Measurements from ENCODE around the gene GSK3A. TPM values are rescaled to one million over a fixed set of nuclear protein-coding genes. Genes with fewer than 3 reads are reported as not detected.

The GSK3A gene
- total RNA-seq, 1 donor from 2014 or later = 45.5 TPM

- Mint-ChIP-seq H3K9me3 (no peaks in the 10 kb centered on the region), H3K36me3 (peaks cover 46% of the 10 kb centered on the region), H3K4me1 (peaks cover 2% of the 10 kb centered on the region), H3K27me3 (ENCODE audit: low read depth) (no peaks in the 10 kb centered on the region), H3K27ac (peak overlapping the region; percentile 47), H3K4me3 (no peak overlapping the region)
- no peak for DNase-seq (ENCODE audit: low spot score in 2 of 2, unreplicated experiment in 2 of 2)
- no peak for TF ChIP-seq CTCF (IDR thresholded peaks at IDR 0.05; ENCODE audit: unreplicated experiment)
Observed at GRCh38 chr19:42229855-42230351, 12.5 kb downstream of the GSK3A start.

GRCh38 chr19:42229301-42229854 lies 13.0 kb downstream of the GSK3A start:
- DNase-seq (ENCODE audit: low spot score in 2 of 2, unreplicated experiment in 2 of 2) = no peak
- peaks cover 2% of the 10 kb centered on the region for H3K4me1 Mint-ChIP-seq
- H3K4me3 Mint-ChIP-seq = no peak overlapping the region
- peaks cover 49% of the 10 kb centered on the region for H3K36me3 Mint-ChIP-seq
- TF ChIP-seq CTCF (IDR thresholded peaks at IDR 0.05; ENCODE audit: unreplicated experiment) = no peak
- H3K27me3 Mint-ChIP-seq (ENCODE audit: low read depth) = no peaks in the 10 kb centered on the region
- no peaks in the 10 kb centered on the region for H3K9me3 Mint-ChIP-seq
- peak overlapping the region; percentile 47 for H3K27ac Mint-ChIP-seq

GRCh38 chr19:42228641-42229040 lies 13.8 kb downstream of the GSK3A start:
- no peak for DNase-seq (ENCODE audit: low spot score in 2 of 2, unreplicated experiment in 2 of 2)
- no peak overlapping the region for H3K27ac Mint-ChIP-seq
- H3K36me3 Mint-ChIP-seq = peaks cover 48% of the 10 kb centered on the region
- H3K4me1 Mint-ChIP-seq = peaks cover 2% of the 10 kb centered on the region
- no peaks in the 10 kb centered on the region for H3K9me3 Mint-ChIP-seq
- H3K27me3 Mint-ChIP-seq (ENCODE audit: low read depth) = no peaks in the 10 kb centered on the region
- TF ChIP-seq CTCF (IDR thresholded peaks at IDR 0.05; ENCODE audit: unreplicated experiment) = no peak
- H3K4me3 Mint-ChIP-seq = no peak overlapping the region

GRCh38 chr19:42226886-42227285 lies 15.5 kb downstream of the GSK3A start:
- Mint-ChIP-seq H3K36me3 (peaks cover 44% of the 10 kb centered on the region), H3K27me3 (ENCODE audit: low read depth) (no peaks in the 10 kb centered on the region), H3K27ac (no peak overlapping the region), H3K9me3 (no peaks in the 10 kb centered on the region), H3K4me1 (peaks cover 2% of the 10 kb centered on the region), H3K4me3 (no peak overlapping the region)
- TF ChIP-seq CTCF (IDR thresholded peaks at IDR 0.05; ENCODE audit: unreplicated experiment) = no peak
- no peak for DNase-seq (ENCODE audit: low spot score in 2 of 2, unreplicated experiment in 2 of 2)

- no peaks in the 10 kb centered on the region for H3K9me3 Mint-ChIP-seq
- H3K4me3 Mint-ChIP-seq = no peak overlapping the region
- H3K27ac Mint-ChIP-seq = no peak overlapping the region
- no peak for DNase-seq (ENCODE audit: low spot score in 2 of 2, unreplicated experiment in 2 of 2)
- H3K27me3 Mint-ChIP-seq (ENCODE audit: low read depth) = no peaks in the 10 kb centered on the region
- TF ChIP-seq CTCF (IDR thresholded peaks at IDR 0.05; ENCODE audit: unreplicated experiment) = no peak
- peaks cover 41% of the 10 kb centered on the region for H3K36me3 Mint-ChIP-seq
- H3K4me1 Mint-ChIP-seq = peaks cover 5% of the 10 kb centered on the region
Observed at GRCh38 chr19:42225718-42226292, 16.6 kb downstream of the GSK3A start.

All from mesothelial cell of epicardium (in vitro differentiated cells).